GM12801 (cell line): ENCODE data around the gene GPX7.

Source experiments
- CTCF ChIP-seq: IDR thresholded peaks from one replicate; pipeline ENCODE4 v1.5.1; 2011; ENCODE audit warnings: control low read depth; ENCODE audit not compliant: insufficient read length; ENCODE audit errors: extremely low read depth

Gene GPX7

GRCh38 chr1:52629667-52630066 lies 27.5 kb downstream of the GPX7 start:
- TF ChIP-seq CTCF, result no peak

- TF ChIP-seq CTCF, result no peak
Measured at GRCh38 chr1:52631759-52632331, 29.7 kb downstream of the GPX7 start.

- no peak for TF ChIP-seq CTCF
Measured at GRCh38 chr1:52632732-52633290, 30.6 kb downstream of the GPX7 start, which contains the start of gene SHISAL2A. SHISAL2A (plus strand) TSS chr1:52633168; CDS start chr1:52633494, 326 bp downstream.

GRCh38 chr1:52633291-52633754 lies 31.2 kb downstream of the GPX7 start:
- no peak for TF ChIP-seq CTCF

GRCh38 chr1:52634111-52634510 lies 31.9 kb downstream of the GPX7 start:
- no peak for TF ChIP-seq CTCF

- TF ChIP-seq CTCF, result no peak
Measured at GRCh38 chr1:52635321-52636089, 33.3 kb downstream of the GPX7 start.
